Stimulated activated CD8-positive, alpha-beta memory T cell treated with anti-CD3 and anti-CD28 coated beads, Interleukin-4, amount 100 ng/mL, for 24 hours (primary cell): Measurements from ENCODE around the gene GPR89A.
"Not testable (repeated sequence)": the region's sequence is repeated elsewhere in the genome, so short reads cannot be mapped to it uniquely, and the experiment has no call there.

Source experiments
- DNase-seq: peaks from one replicate; pipeline ENCODE4 v3.0.0-alpha.2; 2020; ENCODE audit warnings: low read depth

GPR89A gene

DNA sequence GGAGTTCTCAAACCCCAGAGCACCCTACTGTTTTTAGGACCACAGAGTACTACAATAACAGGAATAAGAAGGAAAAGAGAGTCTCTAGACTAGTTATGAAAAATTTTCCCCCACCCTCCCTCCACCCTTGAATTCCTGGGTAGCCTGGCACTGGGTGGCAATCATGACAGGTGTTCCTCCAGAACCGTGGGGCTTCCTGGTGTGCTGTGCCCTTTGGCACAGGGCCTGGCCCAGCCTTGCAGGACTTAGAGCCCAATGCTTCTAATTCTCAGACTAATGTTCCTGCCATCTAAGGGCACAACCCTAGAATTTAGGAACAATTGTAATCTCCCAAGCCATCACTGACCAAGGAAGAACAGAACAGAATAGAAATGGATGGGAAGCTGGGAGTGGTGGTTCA lies 110.0 kb downstream of the GPR89A start:
- DNase-seq: no peak

DNA sequence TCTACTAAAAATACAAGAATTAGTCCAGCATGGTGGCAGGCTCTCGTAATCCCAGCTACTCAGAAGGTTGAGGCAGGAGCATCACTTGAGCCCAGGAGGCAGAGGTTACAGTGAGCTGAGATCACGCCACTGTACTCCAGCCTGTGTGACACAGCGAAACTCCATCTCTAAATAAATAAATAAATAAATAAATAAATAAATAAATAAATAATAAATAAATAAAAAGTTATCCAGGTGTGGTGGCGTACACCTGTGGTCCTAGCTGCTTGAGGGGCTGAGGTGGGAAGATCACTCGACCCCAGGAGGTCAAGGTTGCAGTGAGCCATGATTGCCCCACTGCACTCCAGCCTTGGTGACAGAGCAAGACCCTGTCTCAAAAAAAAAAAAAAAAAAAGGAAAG lies 110.7 kb downstream of the GPR89A start:
- not testable (repeated sequence) for DNase-seq

DNA sequence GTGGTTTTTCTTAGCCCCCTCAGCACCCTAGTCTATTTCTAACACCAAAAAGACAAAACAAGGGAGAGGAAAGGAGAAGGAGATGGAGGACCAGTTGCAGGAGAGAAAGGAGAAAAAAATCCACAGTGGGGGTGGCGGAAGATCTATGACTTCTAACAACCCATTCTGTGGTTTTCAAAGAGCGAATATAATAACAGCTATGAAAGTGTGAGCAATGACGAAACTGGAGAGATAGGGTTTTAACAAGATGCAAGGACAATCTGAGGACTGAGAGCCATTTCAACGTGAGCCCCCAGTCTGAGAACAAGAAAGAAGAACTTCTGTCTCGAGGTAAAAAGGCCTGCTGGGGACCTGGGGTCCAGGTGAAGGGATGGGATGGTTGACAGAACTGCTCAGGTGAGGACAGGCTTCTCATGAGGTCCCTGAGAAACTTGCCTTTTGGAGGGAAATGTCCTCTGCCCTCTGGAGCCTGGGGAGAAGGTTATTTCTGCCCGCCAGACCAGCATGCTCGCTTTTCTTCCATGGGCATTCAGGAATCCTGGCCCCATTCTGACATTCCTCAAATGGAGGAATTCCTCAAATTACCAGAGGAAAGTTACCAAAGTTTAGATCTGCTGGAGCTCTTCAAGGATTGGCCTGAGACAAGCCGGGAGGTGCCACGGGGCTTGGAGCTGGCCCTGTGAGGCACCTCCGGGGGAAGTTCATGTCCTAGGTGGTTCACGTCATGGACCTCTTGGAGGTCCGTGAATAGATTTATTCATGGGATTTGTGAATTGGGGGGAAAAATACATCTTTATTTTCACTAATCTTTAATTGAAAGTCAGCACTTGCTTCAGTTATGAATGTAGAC lies 111.7 kb downstream of the GPR89A start, which contains the start of gene CD160:
CD160 (plus strand) TSS at position 270 of the 850 bp plus-strand sequence. CDS start 8,829 bp downstream, outside the sequence.
- no peak for DNase-seq
